ENCODE results near the gene ATP2B3. TPM values are rescaled to one million over a fixed set of nuclear protein-coding genes. Genes with fewer than 3 reads are reported as not detected.

The ATP2B3 gene
- total RNA-seq, 1 donor from 2014 or later = 0.10 TPM

DNA sequence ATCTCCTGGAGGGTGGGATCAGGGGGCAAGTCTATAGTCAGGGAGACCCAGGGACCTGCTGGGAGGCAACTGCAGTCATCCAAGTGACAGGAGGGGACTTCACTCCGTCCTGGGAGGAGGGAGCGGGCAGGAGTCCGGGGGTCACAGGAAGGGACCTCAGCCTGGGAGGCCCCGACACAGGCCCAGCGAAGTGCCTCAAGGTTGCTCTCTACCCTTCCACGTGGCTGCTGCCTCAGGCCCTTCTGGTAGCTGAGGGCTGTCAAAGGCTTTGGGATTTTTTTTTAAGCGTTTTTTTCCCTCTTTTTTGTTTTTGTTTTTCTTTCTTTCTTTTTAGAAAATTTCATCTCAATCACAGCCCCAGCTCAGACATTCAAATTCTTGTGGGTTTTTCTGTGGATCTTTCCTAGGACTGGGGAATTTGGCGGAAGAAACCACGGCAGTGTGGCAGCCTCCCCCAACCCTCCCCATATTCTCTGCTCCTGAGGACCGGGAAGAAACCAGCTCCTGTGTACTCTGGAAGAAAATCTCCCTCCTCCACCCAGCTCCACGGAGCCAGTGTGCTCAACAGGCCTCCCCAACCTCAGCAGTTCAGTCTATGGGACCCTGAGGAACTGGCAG lies 45.7 kb upstream of the ATP2B3 start:
- Mint-ChIP-seq H3K4me1 (ENCODE audit: unreplicated experiment) (peaks cover 23% of the 10 kb centered on the region), H3K27me3 (ENCODE audit: unreplicated experiment) (peaks cover 7% of the 10 kb centered on the region), H3K36me3 (ENCODE audit: low read depth, unreplicated experiment) (no peaks in the 10 kb centered on the region), H3K9me3 (ENCODE audit: unreplicated experiment) (no peaks in the 10 kb centered on the region), H3K27ac (ENCODE audit: unreplicated experiment) (no peak overlapping the region), H3K4me3 (ENCODE audit: unreplicated experiment) (no peak overlapping the region)
- TF ChIP-seq CTCF (IDR thresholded peaks at IDR 0.05; ENCODE audit: unreplicated experiment) = no peak
- DNase-seq (ENCODE audit: low spot score) = no peak

DNA sequence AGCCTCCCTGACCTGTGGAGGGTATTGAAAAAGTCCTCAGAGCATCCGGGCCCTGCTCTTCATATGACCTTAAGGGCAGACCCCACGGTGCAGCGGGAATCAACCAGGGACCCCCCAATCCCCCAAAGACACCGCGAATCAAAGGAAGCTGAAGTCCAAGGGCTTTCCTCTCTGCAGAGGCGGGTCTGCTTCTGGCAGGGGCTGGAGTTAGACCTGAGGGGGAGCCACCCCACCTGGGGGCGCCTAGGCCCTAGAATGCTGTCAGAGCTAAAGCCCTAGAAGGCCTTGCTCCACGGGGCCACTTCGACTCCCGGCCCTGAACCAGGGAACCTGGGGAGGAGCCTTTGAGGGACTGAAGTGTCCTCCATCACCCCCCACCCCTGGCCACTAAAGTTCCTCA lies 44.3 kb upstream of the ATP2B3 start:
- TF ChIP-seq CTCF (IDR thresholded peaks at IDR 0.05; ENCODE audit: unreplicated experiment) = no peak
- H3K4me3 Mint-ChIP-seq (ENCODE audit: unreplicated experiment) = no peak overlapping the region
- no peaks in the 10 kb centered on the region for H3K36me3 Mint-ChIP-seq (ENCODE audit: low read depth, unreplicated experiment)
- DNase-seq (ENCODE audit: low spot score) = no peak
- peaks cover 6% of the 10 kb centered on the region for H3K27me3 Mint-ChIP-seq (ENCODE audit: unreplicated experiment)
- no peaks in the 10 kb centered on the region for H3K9me3 Mint-ChIP-seq (ENCODE audit: unreplicated experiment)
- no peak overlapping the region for H3K27ac Mint-ChIP-seq (ENCODE audit: unreplicated experiment)
- peaks cover 23% of the 10 kb centered on the region for H3K4me1 Mint-ChIP-seq (ENCODE audit: unreplicated experiment)

- Mint-ChIP-seq H3K27ac (ENCODE audit: unreplicated experiment) (no peak overlapping the region), H3K36me3 (ENCODE audit: low read depth, unreplicated experiment) (no peaks in the 10 kb centered on the region), H3K27me3 (ENCODE audit: unreplicated experiment) (peaks cover 6% of the 10 kb centered on the region), H3K4me3 (ENCODE audit: unreplicated experiment) (no peak overlapping the region), H3K4me1 (ENCODE audit: unreplicated experiment) (peaks cover 22% of the 10 kb centered on the region), H3K9me3 (ENCODE audit: unreplicated experiment) (no peaks in the 10 kb centered on the region)
- no peak for DNase-seq (ENCODE audit: low spot score)
- TF ChIP-seq CTCF (IDR thresholded peaks at IDR 0.05; ENCODE audit: unreplicated experiment) = no peak
These were observed 43.2 kb upstream of the ATP2B3 start for GRCh38 chrX:153474266-153474665.

DNA sequence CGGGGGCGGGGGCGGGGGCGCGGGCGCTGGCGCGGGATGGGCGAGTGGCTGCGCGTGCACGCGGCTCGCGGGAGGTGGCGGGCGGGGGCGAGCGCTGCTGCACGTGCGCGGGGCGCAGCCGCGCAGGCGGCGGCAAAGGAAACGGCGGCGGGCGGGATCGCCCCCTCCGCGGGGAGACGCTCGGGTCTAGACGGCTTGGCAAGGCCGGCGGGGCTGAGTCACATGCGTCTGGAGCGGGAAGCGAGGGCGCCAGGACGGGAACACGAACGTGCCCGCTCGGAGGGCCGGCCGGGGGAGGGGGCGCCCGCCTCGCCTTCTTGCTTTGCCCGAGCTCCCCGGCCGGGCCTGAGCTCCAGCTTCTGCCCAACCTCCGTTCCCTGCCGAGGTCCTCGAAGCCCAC lies 42.7 kb upstream of the ATP2B3 start:
- Mint-ChIP-seq H3K27ac (ENCODE audit: unreplicated experiment) (no peak overlapping the region), H3K27me3 (ENCODE audit: unreplicated experiment) (peaks cover 6% of the 10 kb centered on the region), H3K4me3 (ENCODE audit: unreplicated experiment) (no peak overlapping the region), H3K9me3 (ENCODE audit: unreplicated experiment) (no peaks in the 10 kb centered on the region), H3K36me3 (ENCODE audit: low read depth, unreplicated experiment) (no peaks in the 10 kb centered on the region), H3K4me1 (ENCODE audit: unreplicated experiment) (peaks cover 22% of the 10 kb centered on the region)
- no peak for DNase-seq (ENCODE audit: low spot score)
- no peak for TF ChIP-seq CTCF (IDR thresholded peaks at IDR 0.05; ENCODE audit: unreplicated experiment)

GRCh38 chrX:153475271-153475670 lies 42.2 kb upstream of the ATP2B3 start:
- H3K4me1 Mint-ChIP-seq (ENCODE audit: unreplicated experiment) = peaks cover 22% of the 10 kb centered on the region
- H3K27me3 Mint-ChIP-seq (ENCODE audit: unreplicated experiment) = peaks cover 6% of the 10 kb centered on the region
- no peak overlapping the region for H3K27ac Mint-ChIP-seq (ENCODE audit: unreplicated experiment)
- H3K9me3 Mint-ChIP-seq (ENCODE audit: unreplicated experiment) = no peaks in the 10 kb centered on the region
- no peak for TF ChIP-seq CTCF (IDR thresholded peaks at IDR 0.05; ENCODE audit: unreplicated experiment)
- no peak overlapping the region for H3K4me3 Mint-ChIP-seq (ENCODE audit: unreplicated experiment)
- H3K36me3 Mint-ChIP-seq (ENCODE audit: low read depth, unreplicated experiment) = no peaks in the 10 kb centered on the region
- DNase-seq (ENCODE audit: low spot score) = no peak
